NCI-H2171 (cell line): ENCODE measurements around the gene RBM14.
"Not testable (repeated sequence)": the region's sequence is repeated elsewhere in the genome, so short reads cannot be mapped to it uniquely, and the experiment has no call there.

Experiments used
- DNase-seq: peaks from one replicate; lab custom pipeline; 2025; lab: John Stamatoyannopoulos, UW

RBM14 gene, protein sequence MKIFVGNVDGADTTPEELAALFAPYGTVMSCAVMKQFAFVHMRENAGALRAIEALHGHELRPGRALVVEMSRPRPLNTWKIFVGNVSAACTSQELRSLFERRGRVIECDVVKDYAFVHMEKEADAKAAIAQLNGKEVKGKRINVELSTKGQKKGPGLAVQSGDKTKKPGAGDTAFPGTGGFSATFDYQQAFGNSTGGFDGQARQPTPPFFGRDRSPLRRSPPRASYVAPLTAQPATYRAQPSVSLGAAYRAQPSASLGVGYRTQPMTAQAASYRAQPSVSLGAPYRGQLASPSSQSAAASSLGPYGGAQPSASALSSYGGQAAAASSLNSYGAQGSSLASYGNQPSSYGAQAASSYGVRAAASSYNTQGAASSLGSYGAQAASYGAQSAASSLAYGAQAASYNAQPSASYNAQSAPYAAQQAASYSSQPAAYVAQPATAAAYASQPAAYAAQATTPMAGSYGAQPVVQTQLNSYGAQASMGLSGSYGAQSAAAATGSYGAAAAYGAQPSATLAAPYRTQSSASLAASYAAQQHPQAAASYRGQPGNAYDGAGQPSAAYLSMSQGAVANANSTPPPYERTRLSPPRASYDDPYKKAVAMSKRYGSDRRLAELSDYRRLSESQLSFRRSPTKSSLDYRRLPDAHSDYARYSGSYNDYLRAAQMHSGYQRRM

DNA sequence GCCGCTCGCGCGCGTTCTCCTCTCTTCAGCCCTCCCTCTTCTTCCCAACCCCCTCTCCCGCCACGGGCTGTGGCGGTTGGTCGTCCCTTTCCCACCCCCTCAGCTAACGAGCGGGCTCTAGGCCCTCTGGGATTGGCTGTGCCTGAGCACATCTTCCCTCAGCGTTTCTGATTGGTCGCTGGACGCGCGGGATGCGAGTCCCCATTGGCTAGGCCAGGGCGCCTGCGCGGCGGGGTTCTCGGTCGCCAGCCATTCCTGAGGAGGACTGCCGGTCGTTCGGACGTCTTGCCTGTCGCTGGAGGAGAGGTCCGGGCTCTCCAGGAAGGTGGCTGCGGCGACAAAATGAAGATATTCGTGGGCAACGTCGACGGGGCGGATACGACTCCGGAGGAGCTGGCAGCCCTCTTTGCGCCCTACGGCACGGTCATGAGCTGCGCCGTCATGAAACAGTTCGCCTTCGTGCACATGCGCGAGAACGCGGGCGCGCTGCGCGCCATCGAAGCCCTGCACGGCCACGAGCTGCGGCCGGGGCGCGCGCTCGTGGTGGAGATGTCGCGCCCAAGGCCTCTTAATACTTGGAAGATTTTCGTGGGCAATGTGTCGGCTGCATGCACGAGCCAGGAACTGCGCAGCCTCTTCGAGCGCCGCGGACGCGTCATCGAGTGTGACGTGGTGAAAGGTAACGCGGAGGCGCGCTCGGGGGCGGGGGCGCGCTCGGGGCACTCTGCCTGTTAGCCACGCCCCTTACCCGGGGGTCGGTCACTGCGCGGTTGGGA, at the start of gene RBM14:
TSS of gene RBM14 (plus strand) at position 252 of the 776 bp plus-strand sequence. CDS start at position 343, 91 bp downstream.
- peak; percentile 98 for DNase-seq

DNA sequence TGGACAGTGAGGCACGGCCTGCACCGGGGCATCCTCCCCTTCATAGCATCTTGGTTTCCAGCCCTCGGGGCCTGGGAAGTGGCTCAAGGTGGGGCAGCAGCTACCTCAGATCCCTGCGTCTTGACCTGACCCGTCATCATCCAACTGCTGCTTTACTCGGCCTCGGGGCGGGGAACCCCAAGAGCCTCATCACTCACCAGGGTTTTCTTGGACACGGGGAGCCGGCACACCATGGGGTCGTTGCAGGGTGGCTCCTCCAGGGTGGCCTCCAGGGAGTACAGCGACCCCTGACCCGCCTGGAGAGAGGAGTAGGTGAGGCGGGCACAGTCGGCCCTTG, 48.7 kb upstream of the RBM14 start:
- no peak for DNase-seq

DNA sequence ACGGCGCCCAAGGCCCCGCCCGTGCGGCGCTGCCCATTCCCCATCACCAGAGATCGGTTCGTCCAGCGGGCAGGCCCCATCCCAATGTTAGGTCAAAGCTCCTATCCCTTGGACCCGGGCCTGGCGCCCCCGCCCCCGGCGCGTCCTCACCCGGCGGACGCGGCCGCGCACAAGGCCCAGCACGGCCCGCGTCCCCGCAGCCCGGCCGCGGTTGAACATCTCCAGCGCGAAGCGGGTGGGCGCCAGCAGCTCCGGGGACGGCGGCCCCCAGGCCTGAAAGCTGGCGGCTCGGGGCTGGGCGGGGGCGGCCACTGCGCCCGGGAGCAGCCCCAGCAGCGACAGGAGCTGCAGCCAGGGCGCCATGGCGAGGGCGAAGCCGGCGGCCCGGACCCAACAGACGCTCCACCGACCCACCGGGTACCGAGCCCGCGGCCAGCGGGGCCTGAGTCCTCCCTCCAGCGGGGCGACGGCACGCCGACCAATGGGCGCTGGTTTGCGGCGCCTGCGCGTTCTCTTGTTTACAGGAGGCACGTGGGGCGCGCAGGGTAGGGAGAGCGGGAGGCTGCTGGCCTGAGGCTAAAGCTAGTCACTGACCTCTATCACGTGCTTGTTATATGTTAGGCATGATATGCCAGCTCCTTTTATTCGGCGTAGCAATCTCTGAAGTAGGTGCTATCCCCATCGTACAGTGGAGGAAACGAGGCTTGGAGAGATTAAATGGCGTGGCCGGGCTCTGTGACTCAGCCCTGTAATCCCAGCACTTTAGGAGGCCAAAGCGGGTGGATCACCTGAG, 48.1 kb upstream of the RBM14 start, which contains the start of gene CTSF:
TSS of gene CTSF (minus strand) at position 483 of the 793 bp plus-strand sequence. CDS start at position 363, 120 bp downstream.
- DNase-seq, result peak; percentile 68

DNA sequence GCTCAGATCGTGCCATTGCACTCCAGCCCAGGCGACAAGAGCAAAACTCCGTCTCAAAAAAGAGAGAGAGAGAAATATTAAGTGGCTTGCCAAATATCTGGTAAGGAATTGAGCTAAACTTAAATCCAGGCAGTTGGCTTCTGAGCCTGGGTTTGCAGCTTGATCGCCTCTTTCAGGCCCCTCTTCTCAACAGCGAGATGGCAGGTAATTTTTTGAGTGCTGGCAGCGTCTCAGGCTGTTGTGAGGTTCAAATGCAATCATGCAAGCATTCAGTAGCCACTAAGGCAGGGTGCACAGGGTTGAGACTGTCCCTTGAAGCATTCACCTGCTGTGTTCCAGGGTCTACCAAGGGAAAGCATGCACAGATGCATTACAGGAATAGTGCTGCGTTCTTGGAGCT, 47.4 kb upstream of the RBM14 start:
- no peak for DNase-seq

DNA sequence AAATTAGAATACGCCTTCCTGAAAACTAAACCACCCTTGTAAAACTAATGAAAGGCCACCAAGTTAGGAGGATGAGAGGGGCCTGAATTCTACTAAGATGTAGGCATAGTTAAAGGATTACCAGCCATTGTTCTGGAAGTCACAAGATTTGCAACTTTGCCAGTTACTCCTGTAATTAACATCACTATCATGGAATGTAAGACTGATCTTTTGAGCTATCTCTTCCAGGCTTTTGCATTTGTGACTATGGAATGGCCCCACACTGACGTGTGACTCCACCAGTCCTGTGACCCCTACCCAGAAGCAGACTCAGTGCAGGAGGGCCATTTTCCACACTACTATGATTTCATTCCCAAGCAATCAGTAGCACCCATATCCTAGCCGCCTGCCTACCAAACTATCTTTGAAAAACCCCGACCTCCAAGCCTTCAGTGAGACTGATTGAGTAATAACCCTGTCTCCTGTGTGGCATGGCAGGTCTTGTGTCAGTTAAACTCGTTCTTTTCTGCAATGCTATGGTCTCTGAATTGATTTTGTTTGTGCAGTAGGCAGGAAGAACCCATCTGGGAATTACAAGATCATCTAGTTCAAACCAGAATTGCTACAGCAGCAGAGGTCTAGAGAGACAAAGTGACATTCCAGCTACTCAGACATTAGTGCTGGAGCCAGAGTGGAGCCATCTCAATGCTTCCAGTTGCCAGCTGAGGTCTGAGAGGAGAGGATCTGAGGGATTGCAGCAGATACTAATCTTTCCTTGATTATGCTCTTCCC, 46.2 kb upstream of the RBM14 start:
- no peak for DNase-seq

DNA sequence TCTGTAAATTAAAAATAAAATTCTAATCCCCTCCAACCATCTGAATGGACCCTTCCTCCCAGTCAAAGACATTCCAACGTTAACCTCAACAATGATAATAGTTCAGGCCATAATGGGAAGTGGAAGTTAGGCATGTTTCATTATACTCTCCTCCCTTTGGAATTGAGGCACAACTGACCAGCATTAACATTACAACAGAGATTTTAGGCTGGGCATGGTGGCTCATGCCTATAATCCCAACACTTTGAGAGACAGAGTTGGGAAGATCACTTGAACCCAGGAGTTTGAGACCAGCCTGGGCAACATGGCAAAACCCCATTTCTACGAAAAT, 45.6 kb upstream of the RBM14 start:
- DNase-seq, result no peak

DNA sequence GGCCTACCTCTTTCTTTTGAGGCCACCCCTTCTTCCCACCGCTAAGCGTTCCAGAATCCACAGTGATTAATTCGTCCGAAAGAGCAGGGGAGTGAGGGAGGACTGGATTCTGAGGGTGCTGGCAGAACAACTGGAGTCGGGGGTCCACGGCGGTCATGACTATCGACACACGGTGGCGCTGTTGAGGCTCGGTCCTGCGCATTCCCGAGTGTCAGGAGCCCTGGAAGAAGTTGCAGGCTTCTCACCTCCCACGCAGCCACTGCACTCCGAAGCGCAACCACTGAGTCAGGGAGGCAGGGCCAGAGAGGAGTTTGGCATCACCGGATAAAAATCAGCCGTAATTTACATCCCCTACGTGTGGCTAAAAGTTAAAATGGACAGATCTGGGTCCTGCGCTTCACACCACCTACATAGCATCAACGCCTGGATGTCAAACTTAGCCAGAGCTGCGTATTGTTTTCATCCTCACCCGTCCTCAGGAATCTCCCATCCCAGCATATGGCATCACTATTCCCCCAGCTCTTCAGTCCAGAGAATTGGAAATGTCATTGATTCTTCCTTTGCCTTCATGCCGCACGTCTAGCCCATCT, 37.3 kb upstream of the RBM14 start:
- no peak for DNase-seq

DNA sequence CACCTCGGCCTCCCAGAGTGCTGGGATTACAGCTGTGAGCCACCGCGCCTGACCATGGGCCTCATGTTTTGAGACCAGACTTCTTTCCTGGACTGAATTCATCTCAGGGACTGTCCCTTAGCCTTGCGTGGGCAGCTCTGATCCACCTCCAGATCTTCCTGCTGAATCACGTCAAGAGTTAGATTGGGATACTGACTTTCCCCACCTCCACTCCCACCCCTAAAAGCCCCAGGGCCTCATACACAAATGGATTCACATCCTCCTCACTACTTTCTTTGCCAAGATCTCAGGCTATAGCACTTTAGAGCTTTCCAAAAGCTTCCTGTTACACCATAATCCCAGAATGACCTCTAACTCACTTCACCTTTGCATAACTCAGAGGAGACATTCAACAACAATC, 35.6 kb upstream of the RBM14 start:
- DNase-seq, result no peak

DNA sequence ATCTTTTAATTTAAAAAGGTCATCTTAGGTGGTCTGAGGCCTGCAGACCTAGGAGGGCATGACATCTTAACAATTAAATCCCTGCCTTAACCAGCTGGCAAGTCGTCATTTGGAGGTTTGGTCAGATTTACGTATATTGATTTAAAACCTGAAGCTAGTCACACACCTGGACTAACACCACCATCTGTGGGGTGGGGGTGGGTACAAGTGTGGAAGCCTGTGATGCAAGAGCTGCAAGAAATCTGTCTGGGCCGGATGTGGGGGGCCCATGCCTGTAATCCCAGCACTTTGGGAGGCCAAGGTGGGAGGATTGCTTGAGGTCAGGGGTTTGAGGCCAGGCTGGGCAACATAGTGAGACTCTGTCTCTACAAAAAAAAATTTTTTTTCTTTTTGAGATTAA, 35.2 kb upstream of the RBM14 start:
- no peak for DNase-seq

DNA sequence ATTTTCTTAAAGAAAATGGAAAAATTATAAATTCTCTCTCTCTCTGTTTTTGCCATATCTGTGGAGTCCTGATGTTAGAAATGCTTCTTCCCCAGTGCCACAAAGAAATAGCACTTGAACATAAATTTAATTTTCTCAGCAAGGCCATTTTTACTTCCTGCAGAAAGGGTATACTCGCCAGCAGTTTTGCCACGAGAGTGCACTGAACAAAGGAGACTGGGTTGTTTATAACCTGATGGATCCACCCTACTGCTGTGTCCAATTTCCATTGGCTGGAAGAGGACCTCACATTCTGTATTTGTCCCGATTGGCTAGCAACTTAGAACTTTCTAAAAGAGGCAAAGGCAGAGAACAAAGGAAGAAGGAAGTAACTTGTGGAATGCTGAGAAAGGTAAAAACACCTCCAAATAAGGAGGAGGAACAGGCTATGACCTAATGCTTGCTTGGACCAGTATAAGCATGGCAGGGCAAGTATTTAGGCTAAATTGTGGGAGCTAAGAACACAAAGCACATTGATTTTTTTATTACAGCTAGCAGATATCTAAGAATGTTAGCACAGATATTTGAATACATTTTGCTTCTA, 33.8 kb upstream of the RBM14 start:
- DNase-seq, result not testable (repeated sequence)

DNA sequence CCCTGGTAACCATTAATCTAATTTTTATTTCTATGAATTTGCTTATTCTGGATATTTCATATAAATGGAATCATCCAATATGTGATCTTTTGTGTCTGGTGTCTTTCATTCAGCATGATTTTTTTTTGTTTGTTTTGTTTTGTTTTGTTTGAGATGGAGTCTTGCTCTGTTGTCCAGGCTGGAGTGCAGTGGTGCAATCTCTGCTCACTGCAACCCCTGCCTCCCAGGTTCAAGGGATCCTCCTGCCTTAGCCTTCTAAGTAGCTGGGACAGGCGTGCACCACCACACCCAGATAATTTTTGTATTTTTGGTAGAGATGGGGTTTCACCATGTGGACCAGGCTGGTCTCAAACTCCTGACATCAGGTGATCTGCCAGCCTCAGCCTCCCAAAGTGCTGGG, 31.0 kb upstream of the RBM14 start:
- DNase-seq, result not testable (repeated sequence)

DNA sequence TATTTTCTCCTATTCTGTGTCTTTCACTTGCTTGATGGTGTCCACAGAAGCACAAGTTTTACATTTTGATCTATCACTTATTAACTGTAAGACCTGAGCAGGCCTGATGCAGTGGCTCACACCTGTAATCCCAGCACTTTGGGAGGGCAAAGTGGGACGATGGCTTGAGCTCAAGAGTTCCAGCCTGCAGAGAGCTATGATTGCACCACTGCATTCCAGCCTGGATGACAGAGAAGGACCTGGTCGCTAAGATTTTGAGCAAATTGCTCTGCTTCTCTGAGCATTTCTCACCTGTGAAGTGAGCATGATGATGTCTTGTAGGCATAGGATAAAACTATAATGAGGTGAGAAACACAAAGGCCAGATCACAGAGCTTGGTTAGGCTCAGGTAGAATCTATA, 30.3 kb upstream of the RBM14 start:
- DNase-seq, result no peak

DNA sequence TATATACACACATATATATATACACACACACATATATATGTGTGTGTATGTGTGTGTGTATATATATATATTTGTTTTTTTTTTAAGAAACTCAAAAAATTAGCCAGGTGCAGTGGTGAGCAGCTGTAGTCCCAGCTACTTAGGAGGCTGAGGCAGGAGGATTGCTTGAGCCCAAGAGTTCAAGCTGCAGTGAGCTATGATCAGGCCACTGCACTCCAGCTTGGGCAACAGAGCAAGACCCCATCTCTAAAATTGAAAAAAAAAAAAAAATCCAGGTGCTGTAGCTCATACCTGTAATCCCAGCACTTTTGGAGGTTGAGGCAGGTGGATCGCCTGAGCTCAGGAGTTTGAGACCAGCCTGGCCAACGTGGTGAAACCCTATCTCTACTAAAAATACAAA, 27.1 kb upstream of the RBM14 start:
- not testable (repeated sequence) for DNase-seq

DNA sequence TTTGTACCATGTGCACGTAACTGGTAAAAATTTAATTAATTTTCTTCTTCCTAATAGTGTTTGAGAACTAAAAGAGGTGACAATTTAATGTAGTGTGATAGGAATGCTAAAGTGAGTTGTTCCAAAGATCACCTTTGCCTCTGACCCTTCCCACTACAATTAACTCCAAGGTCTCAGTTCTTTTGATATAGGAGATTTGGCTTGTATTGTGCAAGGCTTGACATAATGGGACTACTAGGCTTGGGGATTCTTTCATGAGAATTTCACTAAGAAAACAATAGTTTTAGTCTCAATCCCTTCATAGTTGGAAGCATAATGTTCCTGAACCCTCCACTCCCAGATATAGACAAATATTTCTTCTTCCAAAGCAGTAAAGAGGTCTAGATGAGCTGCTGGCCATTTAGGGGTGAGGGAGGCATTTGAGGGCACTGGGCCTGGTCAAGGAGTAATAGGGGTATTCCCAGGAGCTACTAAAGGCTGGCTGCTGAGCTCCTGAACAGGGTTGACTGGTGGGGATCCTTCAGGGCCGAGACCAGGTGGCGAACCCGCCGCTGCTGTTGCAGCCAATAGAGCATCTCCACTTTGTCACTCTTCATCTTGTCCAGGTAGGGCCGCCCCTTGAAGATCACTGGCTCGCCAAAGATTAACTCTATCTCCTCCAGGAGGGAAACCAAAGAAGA, 26.3 kb upstream of the RBM14 start:
- no peak for DNase-seq

DNA sequence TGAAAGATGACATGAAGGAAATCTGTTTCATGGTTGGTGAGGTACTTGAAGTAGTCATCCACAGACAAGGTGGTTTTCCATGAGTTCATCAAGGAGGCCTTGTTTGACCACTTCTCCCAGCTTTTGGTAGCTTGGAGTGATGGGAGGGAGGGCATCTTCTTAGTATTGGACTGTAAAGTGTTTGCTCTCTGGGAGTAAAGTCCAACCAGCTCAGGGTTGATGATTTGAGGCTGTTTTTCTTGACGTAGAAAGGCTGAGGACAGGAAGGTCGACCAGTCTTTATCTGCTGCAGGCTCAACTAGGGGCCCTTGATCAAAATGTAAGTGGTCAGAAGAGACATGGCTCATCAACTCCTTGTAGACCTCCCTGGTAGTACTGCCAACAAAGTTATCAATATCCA, 25.3 kb upstream of the RBM14 start:
- no peak for DNase-seq

DNA sequence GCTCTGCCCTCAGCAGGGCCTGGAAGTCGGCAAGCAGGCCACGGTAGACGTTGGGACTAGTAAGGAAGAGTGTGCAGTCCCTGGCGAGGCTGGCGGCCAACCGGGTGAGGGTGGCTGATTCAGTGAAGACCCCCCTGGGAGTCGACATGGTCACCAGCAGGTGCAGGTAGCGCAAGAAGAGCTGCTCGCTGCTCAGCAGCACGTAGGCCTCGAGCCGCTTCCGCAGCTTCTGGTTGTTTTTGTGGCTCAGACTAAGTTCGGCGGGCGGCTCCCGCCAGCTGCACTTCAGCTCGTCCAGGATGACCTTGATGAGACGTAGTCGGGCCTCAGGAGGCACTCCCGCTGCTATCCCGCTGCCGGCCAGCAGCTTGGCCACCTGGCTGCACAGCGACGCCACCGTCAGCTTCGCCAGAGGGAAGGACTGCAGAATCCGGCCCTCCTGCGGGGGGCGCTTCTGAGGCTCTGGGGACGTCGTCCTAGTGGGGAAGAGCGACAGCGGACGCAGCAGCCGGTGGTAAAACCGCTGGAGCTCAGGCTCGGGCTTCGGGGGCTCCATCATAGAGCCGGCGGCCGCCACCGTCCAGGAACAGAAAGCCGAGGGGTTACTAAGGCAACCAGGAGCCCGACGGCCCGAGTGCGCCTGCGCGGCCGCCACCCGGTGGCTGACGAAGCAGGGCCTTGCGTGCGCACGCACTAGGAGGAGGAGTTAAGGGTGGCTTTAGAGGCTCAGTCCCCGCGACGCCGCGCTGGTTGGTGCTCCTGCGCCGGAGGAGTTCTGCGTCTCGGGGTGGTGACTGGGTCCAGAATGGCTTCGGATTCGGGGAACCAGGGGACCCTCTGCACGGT, 23.8 kb upstream of the RBM14 start, which contains the start of the genes CCDC87 and CCS:
TSS of gene CCDC87 (minus strand) at position 607 of the 846 bp plus-strand sequence. CDS start at position 559, 48 bp downstream.
TSS of gene CCS (plus strand) at position 729 of the 846 bp plus-strand sequence. CDS start at position 806, 77 bp downstream.
- DNase-seq, result peak; percentile 89

DNA sequence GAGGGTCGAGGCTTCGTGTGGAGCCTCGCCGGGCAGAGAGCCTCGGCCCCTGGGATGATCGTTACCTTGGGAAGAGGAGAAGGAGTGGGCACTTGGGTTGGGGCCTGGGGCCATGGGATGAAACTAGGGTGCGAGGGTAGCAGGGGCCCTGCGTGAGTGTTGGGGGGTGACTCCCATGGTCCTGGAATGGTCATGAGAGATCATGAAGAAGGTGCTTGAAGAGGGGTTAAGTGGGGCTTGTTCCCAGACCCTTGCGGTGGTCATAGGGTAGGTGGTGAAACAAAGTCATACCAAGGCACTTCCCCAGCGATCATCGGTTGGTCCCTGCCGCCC, 23.2 kb upstream of the RBM14 start:
- no peak for DNase-seq

DNA sequence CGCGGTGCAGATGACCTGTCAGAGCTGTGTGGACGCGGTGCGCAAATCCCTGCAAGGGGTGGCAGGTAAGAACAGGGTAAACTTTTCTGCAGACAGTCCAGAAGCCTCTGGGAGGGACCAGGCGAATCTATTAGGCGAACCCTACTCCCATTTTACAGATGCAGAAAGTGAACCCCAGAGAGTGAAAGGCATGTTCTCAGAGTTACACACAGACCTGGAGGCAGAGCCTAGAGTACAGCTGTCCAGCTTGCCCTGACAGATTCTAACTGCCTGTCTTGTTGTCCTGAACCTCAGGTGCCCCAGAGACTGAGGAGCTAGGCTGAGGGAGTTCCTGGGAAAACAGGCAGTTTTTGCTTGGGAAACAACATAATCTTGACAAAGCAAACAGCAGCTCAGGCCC, 22.8 kb upstream of the RBM14 start:
- DNase-seq, result no peak
